Tibial artery (tissue), 4 donors: ENCODE results near the gene VWA1.

ENCODE experiments used
- DNase-seq, 2 donors: peaks; one replicate each; pipeline ENCODE4 v3.0.0-alpha.2; 2019
- H3K27ac ChIP-seq, 2 donors: fragments of 200-600 bp; sonication (generic) in 1 of 2; 1 replicate in 1 of 2; 2 replicates in 1 of 2; pipeline ENCODE4 v1.5.1; 2018 to 2019; ENCODE audit warnings: mild to moderate bottlenecking in 1 of 2
- H3K27me3 ChIP-seq, 2 donors: fragments of 200-600 bp; sonication (generic) in 1 of 2; one replicate each; pipeline versions ENCODE4 v1.5.1 to v1.6.0; 2016 to 2019
- H3K36me3 ChIP-seq, 3 donors: fragments of 200-600 bp; sonication (generic) in 2 of 3; one replicate each; pipeline ENCODE4 v1.5.1; 2016 to 2019; ENCODE audit warnings: mild to moderate bottlenecking in 2 of 3
- H3K4me1 ChIP-seq, 4 donors: fragments of 200-600 bp; sonication (generic) in 2 of 4; 1 replicate in 3 of 4; 2 replicates in 1 of 4; pipeline ENCODE4 v1.5.1; 2016 to 2019
- H3K4me3 ChIP-seq, 2 donors: fragments of 200-600 bp; sonication (generic) in 1 of 2; 1 replicate in 1 of 2; 2 replicates in 1 of 2; pipeline ENCODE4 v1.5.1; 2018 to 2019; ENCODE audit warnings: mild to moderate bottlenecking in 2 of 2
- H3K9me3 ChIP-seq, 3 donors: fragments of 200-600 bp; sonication (generic) in 1 of 3; one replicate each; pipeline ENCODE4 v1.5.1; 2016 to 2019
- CTCF ChIP-seq, 2 experiments: fragments of 200-600 bp in 1 of 2; fragments of 450-650 bp in 1 of 2; IDR thresholded peaks; one replicate each; pipeline ENCODE4 v1.5.1; 2017 to 2019; ENCODE audit warnings: antibody characterized with exemption in 2 of 2, mild to moderate bottlenecking in 1 of 2, moderate library complexity in 1 of 2
- intact Hi-C: fragments of 100-400 bp; cut with DNase I; formaldehyde crosslinking; loops from one replicate; pipeline ENCODE4 v1.15.0; 2023; ENCODE audit warnings: low total_unique reads

VWA1 gene

GRCh38 chr1:1391225-1391624, 44.3 kb upstream of the VWA1 start:
- Histone ChIP-seq H3K9me3 (no peaks in the 10 kb centered on the region), H3K4me1 (peaks cover 0 to 5% (median 0%) of the 10 kb centered on the region in 4 donors), H3K4me3 (no peak overlapping the region), H3K27ac (no peak overlapping the region), H3K27me3 (no peaks in the 10 kb centered on the region), H3K36me3 (peaks cover 88 to 100% (median 100%) of the 10 kb centered on the region in 3 donors)
- no peak for DNase-seq
- TF ChIP-seq CTCF (IDR thresholded peaks at IDR 0.05): no peak
- intact Hi-C loops: no loop called here

GRCh38 chr1:1393014-1393413, 42.5 kb upstream of the VWA1 start:
- Histone ChIP-seq H3K9me3 (no peaks in the 10 kb centered on the region), H3K27ac (no peak overlapping the region), H3K4me1 (peaks cover 0 to 20% (median 11%) of the 10 kb centered on the region in 4 donors), H3K27me3 (no peaks in the 10 kb centered on the region), H3K4me3 (no peak overlapping the region), H3K36me3 (peaks cover 83 to 100% (median 96%) of the 10 kb centered on the region in 3 donors)
- no peak for DNase-seq
- no peak for TF ChIP-seq CTCF (IDR thresholded peaks at IDR 0.05)
- intact Hi-C loops: no loop called here

GRCh38 chr1:1393428-1393827, 42.1 kb upstream of the VWA1 start:
- no peak overlapping the region for H3K4me3 ChIP-seq
- H3K9me3 ChIP-seq: no peaks in the 10 kb centered on the region
- no peaks in the 10 kb centered on the region for H3K27me3 ChIP-seq
- H3K36me3 ChIP-seq: peaks cover 79 to 96% (median 92%) of the 10 kb centered on the region in 3 donors
- no peak overlapping the region for H3K27ac ChIP-seq
- peaks cover 0 to 24% (median 15%) of the 10 kb centered on the region in 4 donors for H3K4me1 ChIP-seq
- TF ChIP-seq CTCF (IDR thresholded peaks at IDR 0.05): no peak
- no peak for DNase-seq
- intact Hi-C loops: no loop called here

GRCh38 chr1:1394116-1394515, 41.4 kb upstream of the VWA1 start:
- DNase-seq: no peak
- no peak overlapping the region for H3K4me3 ChIP-seq
- no peaks in the 10 kb centered on the region for H3K9me3 ChIP-seq
- peaks cover 0 to 26% (median 17%) of the 10 kb centered on the region in 4 donors for H3K4me1 ChIP-seq
- H3K27me3 ChIP-seq: no peaks in the 10 kb centered on the region
- H3K27ac ChIP-seq: no peak overlapping the region
- intact Hi-C loops: no loop called here
- no peak for TF ChIP-seq CTCF (IDR thresholded peaks at IDR 0.05)
- peaks cover 72 to 89% (median 85%) of the 10 kb centered on the region in 3 donors for H3K36me3 ChIP-seq

GRCh38 chr1:1395166-1395565, 40.3 kb upstream of the VWA1 start:
- peaks cover 0 to 32% (median 22%) of the 10 kb centered on the region in 4 donors for H3K4me1 ChIP-seq
- H3K36me3 ChIP-seq: peaks cover 62 to 79% (median 75%) of the 10 kb centered on the region in 3 donors

More at GRCh38 chr1:1395166-1395565, 40.3 kb upstream of the VWA1 start:
- no peak for DNase-seq
- Histone ChIP-seq H3K9me3 (no peaks in the 10 kb centered on the region), H3K27me3 (no peaks in the 10 kb centered on the region), H3K27ac (no peak overlapping the region), H3K4me3 (no peak overlapping the region)
- intact Hi-C loops: no loop called here
- TF ChIP-seq CTCF (IDR thresholded peaks at IDR 0.05): no peak
